SU-DHL-6 (cell line): ENCODE measurements around the gene OR52E5.

Experiments used
- H2AFZ ChIP-seq: fragments of 200-600 bp; sonication (generic); 2 replicates; pipeline ENCODE4 v1.6.1; 2014; ENCODE audit warnings: low read depth, mild to moderate bottlenecking, moderate library complexity, mixed read lengths, antibody characterized with exemption, low read length; ENCODE audit not compliant: severe bottlenecking
- H3F3A ChIP-seq: fragments of 200-600 bp; shearing (Covaris generic); 2 replicates; pipeline ENCODE4 v1.6.0; 2016; ENCODE audit warnings: antibody characterized with exemption, mild to moderate bottlenecking; ENCODE audit not compliant: insufficient read depth
- H3K27ac ChIP-seq: fragments of 200-600 bp; sonication (generic); 2 replicates; pipeline ENCODE4 v1.5.1; 2016; ENCODE audit warnings: low read depth, mild to moderate bottlenecking, low read length, moderate library complexity, mixed read lengths
- H3K27me3 ChIP-seq: fragments of 200-600 bp; sonication (generic), shearing (Covaris generic); 2 replicates; pipeline ENCODE4 v1.6.0; 2014; ENCODE audit warnings: mild to moderate bottlenecking, low read length
- H3K36me3 ChIP-seq: fragments of 200-600 bp; sonication (generic); 2 replicates; pipeline ENCODE4 v1.6.1; 2014; ENCODE audit warnings: mild to moderate bottlenecking, low read length, mixed read lengths
- H3K4me2 ChIP-seq: fragments of 300-600, 200-600 bp; shearing (Covaris generic), sonication (generic); 2 replicates; pipeline ENCODE4 v1.6.0; 2014; ENCODE audit warnings: low read length, low read depth, mild to moderate bottlenecking; ENCODE audit not compliant: poor library complexity, severe bottlenecking
- H3K4me3 ChIP-seq: fragments of 200-600 bp; sonication (generic); 2 replicates; pipeline ENCODE4 v1.5.1; 2014; ENCODE audit warnings: antibody characterized with exemption, low read length, mild to moderate bottlenecking, mixed read lengths; ENCODE audit not compliant: insufficient read depth, poor library complexity, severe bottlenecking
- H3K79me2 ChIP-seq: fragments of 200-600 bp; sonication (generic); 2 replicates; pipeline ENCODE4 v1.6.1; 2014; ENCODE audit warnings: mild to moderate bottlenecking, low read length, moderate library complexity; ENCODE audit not compliant: insufficient read depth
- H3K9ac ChIP-seq: fragments of 200-600 bp; sonication (generic); 2 replicates; pipeline ENCODE4 v1.7.0; 2014; ENCODE audit warnings: mild to moderate bottlenecking, low read length
- H3K9me2 ChIP-seq: fragments of 200-600 bp; sonication (generic); replicated peaks from 2 replicates; pipeline ENCODE4 v1.6.1; 2014; ENCODE audit warnings: low read length; ENCODE audit not compliant: insufficient read depth
- H3K9me3 ChIP-seq: fragments of 200-600 bp; sonication (generic); 2 replicates; pipeline ENCODE4 v1.6.1; 2014; ENCODE audit warnings: low read length, mixed read lengths; ENCODE audit not compliant: insufficient read depth
- H4K20me1 ChIP-seq: fragments of 200-600 bp; sonication (generic); 2 replicates; pipeline ENCODE4 v1.6.1; 2014; ENCODE audit warnings: low read depth, mild to moderate bottlenecking, antibody characterized with exemption, low read length, moderate library complexity, mixed read lengths
- EZH2phosphoT487 ChIP-seq: fragments of 200-600 bp; sonication (generic), shearing (Covaris generic); conservative IDR thresholded peaks from 2 replicates; pipeline ENCODE4 v1.6.1; 2018; ENCODE audit warnings: mild to moderate bottlenecking, antibody characterized with exemption, low read length, moderate library complexity, mixed read lengths
- TF ChIP-seq, protein P1 (sequence below): fragments of 200-600 bp; sonication (generic); IDR thresholded peaks from one replicate; pipeline ENCODE4 v1.5.1; 2017; ENCODE audit warnings: antibody characterized with exemption, mild to moderate bottlenecking, low read length, moderate library complexity; ENCODE audit not compliant: insufficient read depth, poor library complexity, severe bottlenecking

Gene OR52E5

DNA sequence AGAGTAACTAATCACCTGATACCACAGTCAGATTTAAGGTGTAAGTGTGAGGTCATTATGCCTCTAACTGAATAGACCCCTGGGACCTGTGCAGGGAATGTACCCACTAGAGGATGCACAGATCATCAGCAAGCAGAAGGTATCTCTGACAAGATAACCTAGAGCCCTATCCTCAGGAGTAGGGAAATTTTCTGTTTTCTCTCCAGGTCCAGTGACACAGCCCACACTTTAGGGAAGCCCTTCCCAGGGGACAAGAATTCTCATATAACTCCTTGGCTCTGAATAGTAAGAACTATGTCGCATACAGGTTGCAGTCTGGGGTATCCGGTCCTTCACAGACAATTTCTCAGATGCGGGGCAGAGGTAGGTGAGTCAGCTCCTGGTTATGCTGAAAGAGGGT is at the start of gene OR52E5:
TSS of gene OR52E5 (plus strand) at position 301 of the 400 bp plus-strand sequence. CDS start 7,569 bp downstream, outside the sequence.
- H3K9me3 ChIP-seq, result no peaks in the 10 kb centered on the region
- no peak within 1 kb of the TSS for H2AFZ ChIP-seq
- H3F3A ChIP-seq, result no peaks in the 10 kb centered on the region
- no peaks in the 10 kb centered on the region for H3K79me2 ChIP-seq
- H3K9me2 ChIP-seq, result no peaks in the 10 kb centered on the region
- H3K9ac ChIP-seq, result no peak within 1 kb of the TSS
- H3K4me3 ChIP-seq, result no peak within 1 kb of the TSS
- H3K27me3 ChIP-seq, result no peaks in the 10 kb centered on the region
- no peaks in the 10 kb centered on the region for H3K36me3 ChIP-seq
- TF ChIP-seq, protein P1, sequence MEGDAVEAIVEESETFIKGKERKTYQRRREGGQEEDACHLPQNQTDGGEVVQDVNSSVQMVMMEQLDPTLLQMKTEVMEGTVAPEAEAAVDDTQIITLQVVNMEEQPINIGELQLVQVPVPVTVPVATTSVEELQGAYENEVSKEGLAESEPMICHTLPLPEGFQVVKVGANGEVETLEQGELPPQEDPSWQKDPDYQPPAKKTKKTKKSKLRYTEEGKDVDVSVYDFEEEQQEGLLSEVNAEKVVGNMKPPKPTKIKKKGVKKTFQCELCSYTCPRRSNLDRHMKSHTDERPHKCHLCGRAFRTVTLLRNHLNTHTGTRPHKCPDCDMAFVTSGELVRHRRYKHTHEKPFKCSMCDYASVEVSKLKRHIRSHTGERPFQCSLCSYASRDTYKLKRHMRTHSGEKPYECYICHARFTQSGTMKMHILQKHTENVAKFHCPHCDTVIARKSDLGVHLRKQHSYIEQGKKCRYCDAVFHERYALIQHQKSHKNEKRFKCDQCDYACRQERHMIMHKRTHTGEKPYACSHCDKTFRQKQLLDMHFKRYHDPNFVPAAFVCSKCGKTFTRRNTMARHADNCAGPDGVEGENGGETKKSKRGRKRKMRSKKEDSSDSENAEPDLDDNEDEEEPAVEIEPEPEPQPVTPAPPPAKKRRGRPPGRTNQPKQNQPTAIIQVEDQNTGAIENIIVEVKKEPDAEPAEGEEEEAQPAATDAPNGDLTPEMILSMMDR, result no peak
- TF ChIP-seq EZH2phosphoT487, result no peak
- no peak within 1 kb of the TSS for H3K4me2 ChIP-seq
- H3K27ac ChIP-seq, result no peak within 1 kb of the TSS
- peaks cover 5% of the 10 kb centered on the region; the same call in 1 of the 2 replicates for H4K20me1 ChIP-seq

DNA sequence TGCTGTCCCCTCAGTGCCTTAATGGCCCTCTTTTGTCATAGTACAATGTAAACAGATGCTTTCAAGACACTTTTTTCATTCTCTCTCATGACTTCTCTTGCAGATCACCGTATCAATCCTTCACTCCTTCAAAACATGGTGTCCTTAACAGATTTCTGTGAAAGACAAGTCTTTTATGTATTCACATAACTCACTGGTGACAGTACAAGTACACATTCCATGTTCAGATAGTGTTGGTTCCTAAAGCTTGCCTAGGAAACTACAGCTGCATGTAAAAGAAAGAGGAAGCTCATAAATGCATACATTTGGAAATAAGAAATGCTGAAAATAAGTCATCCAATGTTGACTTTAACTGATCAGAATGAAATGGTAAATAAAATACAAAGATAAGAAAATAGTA is 46.3 kb upstream of the OR52E5 start:
- H3K9me2 ChIP-seq, result no peaks in the 10 kb centered on the region
- no peaks in the 10 kb centered on the region; the same call in 1 of the 2 replicates for H3K27me3 ChIP-seq
- H3K27ac ChIP-seq, result no peak overlapping the region
- H3K79me2 ChIP-seq, result no peaks in the 10 kb centered on the region
- no peaks in the 10 kb centered on the region for H3F3A ChIP-seq
- no peaks in the 10 kb centered on the region for H4K20me1 ChIP-seq
- TF ChIP-seq, protein P1, result no peak
- no peak for TF ChIP-seq EZH2phosphoT487
- no peaks in the 10 kb centered on the region for H3K36me3 ChIP-seq
- H3K4me3 ChIP-seq, result no peak overlapping the region
- no peak overlapping the region for H3K4me2 ChIP-seq
- H2AFZ ChIP-seq, result no peak overlapping the region
- H3K9ac ChIP-seq, result no peak overlapping the region
- no peaks in the 10 kb centered on the region for H3K9me3 ChIP-seq

DNA sequence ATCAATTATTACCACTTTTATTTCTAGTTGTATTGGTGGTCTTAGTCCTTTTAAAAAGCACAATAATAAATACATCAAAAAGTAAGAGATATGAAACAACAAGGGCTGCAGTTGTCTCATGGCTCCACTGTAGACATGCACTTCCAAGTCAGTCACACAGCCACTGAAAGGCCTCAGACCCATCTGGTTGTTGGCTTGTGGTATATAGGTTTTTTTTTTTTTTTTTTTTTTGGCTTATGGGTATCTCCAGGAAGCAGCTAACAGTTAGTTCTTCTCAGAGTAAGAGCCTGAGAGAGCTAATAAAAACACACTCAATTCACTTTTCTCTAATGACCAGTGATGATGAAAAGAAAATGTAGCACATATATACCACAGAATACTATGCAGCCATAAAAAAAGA is 45.3 kb upstream of the OR52E5 start:
- H4K20me1 ChIP-seq, result no peaks in the 10 kb centered on the region
- no peaks in the 10 kb centered on the region for H3K79me2 ChIP-seq
- H3F3A ChIP-seq, result no peaks in the 10 kb centered on the region
- H3K36me3 ChIP-seq, result no peaks in the 10 kb centered on the region
- no peak overlapping the region for H3K9ac ChIP-seq
- TF ChIP-seq EZH2phosphoT487, result no peak
- TF ChIP-seq, protein P1, result no peak
- H2AFZ ChIP-seq, result no peak overlapping the region
- H3K4me2 ChIP-seq, result no peak overlapping the region
- H3K4me3 ChIP-seq, result no peak overlapping the region
- no peaks in the 10 kb centered on the region for H3K9me3 ChIP-seq
- H3K9me2 ChIP-seq, result no peaks in the 10 kb centered on the region
- peaks cover 2% of the 10 kb centered on the region; the same call in 1 of the 2 replicates for H3K27me3 ChIP-seq
- H3K27ac ChIP-seq, result no peak overlapping the region
